Measurements from ENCODE around the gene CNNM3. TPM values are rescaled to one million over a fixed set of nuclear protein-coding genes. Genes with fewer than 3 reads are reported as not detected.

Gene CNNM3
- total RNA-seq, 1 experiment from 2014 or later: 34.0 TPM

DNA sequence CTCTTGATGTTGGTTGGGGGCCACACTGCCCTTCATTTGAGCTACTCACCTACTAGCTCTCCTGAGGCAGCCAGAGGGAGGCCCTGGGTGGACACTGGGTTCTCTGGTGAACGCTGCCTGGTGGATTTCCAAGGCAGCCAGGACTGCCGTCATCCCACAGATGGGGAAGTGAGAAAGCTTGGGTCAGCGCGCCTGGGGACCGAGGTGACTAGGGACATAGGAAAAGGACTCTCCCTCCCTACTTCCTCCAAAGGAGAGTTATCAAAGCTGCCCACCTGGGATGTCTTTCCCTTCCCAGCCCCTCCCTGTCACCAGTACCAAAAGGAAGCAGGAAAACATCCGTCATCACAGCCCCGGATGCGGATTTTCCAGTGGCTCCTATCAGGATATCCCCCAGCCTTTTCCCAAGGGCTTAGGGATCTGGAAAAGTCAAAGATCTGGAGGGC lies 57.6 kb downstream of the CNNM3 start:
- ChIA-PET POLR2A (no interaction called here), CTCF (interaction anchor here (1.1 to 1.2 kb wide), 2 partner anchors 77 to 78 kb away, joined by 3 read pairs; no protein-coding TSS in a partner anchor)
- H3K4me3 ChIP-seq (ENCODE audit: low read depth in 2 of 2, low read length in 2 of 2): no peak overlapping the region
- H3K4me1 ChIP-seq (ENCODE audit: control insufficient read depth, insufficient read depth, low read length): peaks cover 17% of the 10 kb centered on the region; the same call in 1 of the 2 replicates
- H3K27me3 ChIP-seq (ENCODE audit: control insufficient read depth, insufficient read depth, low read length): no peaks in the 10 kb centered on the region
- H3K27ac ChIP-seq (ENCODE audit: low read length): no peak overlapping the region
- no peak for TF ChIP-seq POLR2AphosphoS5 (IDR thresholded peaks at IDR 0.05; ENCODE audit: low read depth, low read length)
- no peak for TF ChIP-seq SIN3A (IDR thresholded peaks at IDR 0.05; ENCODE audit: borderline replicate concordance, insufficient read depth, low read depth, low read length)
- TF ChIP-seq, protein P1, sequence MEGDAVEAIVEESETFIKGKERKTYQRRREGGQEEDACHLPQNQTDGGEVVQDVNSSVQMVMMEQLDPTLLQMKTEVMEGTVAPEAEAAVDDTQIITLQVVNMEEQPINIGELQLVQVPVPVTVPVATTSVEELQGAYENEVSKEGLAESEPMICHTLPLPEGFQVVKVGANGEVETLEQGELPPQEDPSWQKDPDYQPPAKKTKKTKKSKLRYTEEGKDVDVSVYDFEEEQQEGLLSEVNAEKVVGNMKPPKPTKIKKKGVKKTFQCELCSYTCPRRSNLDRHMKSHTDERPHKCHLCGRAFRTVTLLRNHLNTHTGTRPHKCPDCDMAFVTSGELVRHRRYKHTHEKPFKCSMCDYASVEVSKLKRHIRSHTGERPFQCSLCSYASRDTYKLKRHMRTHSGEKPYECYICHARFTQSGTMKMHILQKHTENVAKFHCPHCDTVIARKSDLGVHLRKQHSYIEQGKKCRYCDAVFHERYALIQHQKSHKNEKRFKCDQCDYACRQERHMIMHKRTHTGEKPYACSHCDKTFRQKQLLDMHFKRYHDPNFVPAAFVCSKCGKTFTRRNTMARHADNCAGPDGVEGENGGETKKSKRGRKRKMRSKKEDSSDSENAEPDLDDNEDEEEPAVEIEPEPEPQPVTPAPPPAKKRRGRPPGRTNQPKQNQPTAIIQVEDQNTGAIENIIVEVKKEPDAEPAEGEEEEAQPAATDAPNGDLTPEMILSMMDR (IDR thresholded peaks at IDR 0.05): no peak
- TF ChIP-seq, protein P2, sequence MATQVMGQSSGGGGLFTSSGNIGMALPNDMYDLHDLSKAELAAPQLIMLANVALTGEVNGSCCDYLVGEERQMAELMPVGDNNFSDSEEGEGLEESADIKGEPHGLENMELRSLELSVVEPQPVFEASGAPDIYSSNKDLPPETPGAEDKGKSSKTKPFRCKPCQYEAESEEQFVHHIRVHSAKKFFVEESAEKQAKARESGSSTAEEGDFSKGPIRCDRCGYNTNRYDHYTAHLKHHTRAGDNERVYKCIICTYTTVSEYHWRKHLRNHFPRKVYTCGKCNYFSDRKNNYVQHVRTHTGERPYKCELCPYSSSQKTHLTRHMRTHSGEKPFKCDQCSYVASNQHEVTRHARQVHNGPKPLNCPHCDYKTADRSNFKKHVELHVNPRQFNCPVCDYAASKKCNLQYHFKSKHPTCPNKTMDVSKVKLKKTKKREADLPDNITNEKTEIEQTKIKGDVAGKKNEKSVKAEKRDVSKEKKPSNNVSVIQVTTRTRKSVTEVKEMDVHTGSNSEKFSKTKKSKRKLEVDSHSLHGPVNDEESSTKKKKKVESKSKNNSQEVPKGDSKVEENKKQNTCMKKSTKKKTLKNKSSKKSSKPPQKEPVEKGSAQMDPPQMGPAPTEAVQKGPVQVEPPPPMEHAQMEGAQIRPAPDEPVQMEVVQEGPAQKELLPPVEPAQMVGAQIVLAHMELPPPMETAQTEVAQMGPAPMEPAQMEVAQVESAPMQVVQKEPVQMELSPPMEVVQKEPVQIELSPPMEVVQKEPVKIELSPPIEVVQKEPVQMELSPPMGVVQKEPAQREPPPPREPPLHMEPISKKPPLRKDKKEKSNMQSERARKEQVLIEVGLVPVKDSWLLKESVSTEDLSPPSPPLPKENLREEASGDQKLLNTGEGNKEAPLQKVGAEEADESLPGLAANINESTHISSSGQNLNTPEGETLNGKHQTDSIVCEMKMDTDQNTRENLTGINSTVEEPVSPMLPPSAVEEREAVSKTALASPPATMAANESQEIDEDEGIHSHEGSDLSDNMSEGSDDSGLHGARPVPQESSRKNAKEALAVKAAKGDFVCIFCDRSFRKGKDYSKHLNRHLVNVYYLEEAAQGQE (IDR thresholded peaks at IDR 0.05; ENCODE audit: insufficient read depth in 1 of 2, low read depth in 2 of 2, low read length in 1 of 2): no peak
- no peak for TF ChIP-seq TCF7L2 (IDR thresholded peaks at IDR 0.05; ENCODE audit: low read depth, low read length)
- in situ Hi-C loops (cut with HindIII; ENCODE audit: low pct_unique_long_range_greater_than_20kb, low sequenced_read_pairs) (no loop called here), intact Hi-C loops (cut with micrococcal nuclease; ENCODE audit: unreplicated experiment) (no loop called here)
- ATAC-seq (no peak), DNase-seq (ENCODE audit: low read depth, low spot score) (no peak)
- H3K36me3 ChIP-seq (ENCODE audit: control insufficient read depth, insufficient read depth, low read length): no peaks in the 10 kb centered on the region; the same call in 1 of the 2 replicates
- no TSS peak for BruUV-seq (replicated peaks)
- no peaks in the 10 kb centered on the region for H3K9me3 ChIP-seq (ENCODE audit: control insufficient read depth, insufficient read depth, low read depth, low read length)

DNA sequence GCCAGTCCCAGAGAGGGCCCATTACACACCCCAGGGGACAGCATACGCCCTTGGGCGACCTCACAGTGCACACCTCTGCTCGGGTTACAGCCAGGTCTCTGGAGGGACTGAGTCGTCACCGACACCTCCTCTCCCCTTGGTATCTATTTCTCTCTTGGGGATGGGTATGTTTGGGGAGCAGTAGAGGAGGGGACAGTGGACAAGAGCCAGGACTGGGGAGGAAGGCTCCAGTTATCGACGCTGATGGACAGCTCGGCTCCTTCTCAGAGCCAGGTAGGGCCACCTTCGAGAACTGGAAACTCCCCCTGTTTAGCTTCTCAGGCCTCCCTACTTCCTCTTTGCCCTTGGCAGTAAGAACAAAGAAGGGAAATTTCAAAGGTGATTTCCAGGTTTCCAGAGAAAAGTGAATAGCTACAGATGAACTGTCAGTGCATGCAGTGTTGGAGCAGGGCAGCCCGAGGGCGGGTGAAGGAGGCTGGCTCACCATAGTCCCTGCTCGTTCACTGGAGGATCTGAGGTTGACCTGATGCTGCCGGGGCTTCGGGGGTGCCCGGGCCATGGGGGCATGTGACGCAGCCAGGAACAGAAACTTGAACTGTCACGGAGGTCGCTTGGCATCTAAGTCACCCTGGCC lies 58.2 kb downstream of the CNNM3 start:
- H3K4me3 ChIP-seq (ENCODE audit: low read depth in 2 of 2, low read length in 2 of 2): no peak overlapping the region
- no peaks in the 10 kb centered on the region for H3K27me3 ChIP-seq (ENCODE audit: control insufficient read depth, insufficient read depth, low read length)
- no peak for TF ChIP-seq POLR2AphosphoS5 (IDR thresholded peaks at IDR 0.05; ENCODE audit: low read depth, low read length)
- TF ChIP-seq, protein P2 (IDR thresholded peaks at IDR 0.05; ENCODE audit: insufficient read depth in 1 of 2, low read depth in 2 of 2, low read length in 1 of 2): no peak
- no peak for TF ChIP-seq TCF7L2 (IDR thresholded peaks at IDR 0.05; ENCODE audit: low read depth, low read length)
- no peak for TF ChIP-seq SIN3A (IDR thresholded peaks at IDR 0.05; ENCODE audit: borderline replicate concordance, insufficient read depth, low read depth, low read length)
- TF ChIP-seq, protein P1 (IDR thresholded peaks at IDR 0.05): no peak
- DNase-seq (ENCODE audit: low read depth, low spot score) (no peak), ATAC-seq (no peak)
- BruUV-seq (replicated peaks): no TSS peak
- H3K4me1 ChIP-seq (ENCODE audit: control insufficient read depth, insufficient read depth, low read length): peaks cover 17% of the 10 kb centered on the region; the same call in 1 of the 2 replicates
- intact Hi-C loops (cut with micrococcal nuclease; ENCODE audit: unreplicated experiment): no loop called here
- ChIA-PET POLR2A (no interaction called here), CTCF (interaction anchor here (1.2 kb wide), 1 partner anchor 76 kb away, joined by 3 read pairs; no protein-coding TSS in a partner anchor)
- no peak overlapping the region for H3K27ac ChIP-seq (ENCODE audit: low read length)
- in situ Hi-C loops (cut with HindIII; ENCODE audit: low pct_unique_long_range_greater_than_20kb, low sequenced_read_pairs): no loop called here
- H3K9me3 ChIP-seq (ENCODE audit: control insufficient read depth, insufficient read depth, low read depth, low read length): no peaks in the 10 kb centered on the region
- no peaks in the 10 kb centered on the region; the same call in 1 of the 2 replicates for H3K36me3 ChIP-seq (ENCODE audit: control insufficient read depth, insufficient read depth, low read length)
